Adrenal gland (tissue), 12 donors: ENCODE data around the gene MESP2. TPM values are rescaled to one million over a fixed set of nuclear protein-coding genes. Genes with fewer than 3 reads are reported as not detected.
"Not testable (repeated sequence)": the region's sequence is repeated elsewhere in the genome, so short reads cannot be mapped to it uniquely, and the experiment has no call there.

ENCODE experiments used
- DNase-seq, 7 donors: peaks; one replicate each; pipeline ENCODE4 v3.0.0-alpha.2; 2019 to 2020
- H3K27ac ChIP-seq, 5 donors: fragments of 200-600 bp; sonication (generic) in 4 of 5; 1 replicate in 3 of 5; 2 replicates in 2 of 5; pipeline versions ENCODE4 v1.5.1 to v1.8.0; 2016 to 2020; ENCODE audit warnings: mild to moderate bottlenecking in 1 of 5
- H3K27me3 ChIP-seq: fragments of 200-600 bp; 2 replicates; pipeline ENCODE4 v1.8.0; 2021
- H3K36me3 ChIP-seq, 2 donors: fragments of 200-600 bp; replicated peaks in 1 of 2; 1 replicate in 1 of 2; 2 replicates in 1 of 2; pipeline versions ENCODE4 v1.5.1 to v1.8.0; 2018 to 2022
- H3K4me1 ChIP-seq, 2 donors: fragments of 200-600 bp; replicated peaks in 1 of 2; 1 replicate in 1 of 2; 2 replicates in 1 of 2; pipeline versions ENCODE4 v1.5.1 to v1.8.0; 2018 to 2021
- H3K4me3 ChIP-seq, 4 donors: fragments of 200-600 bp; sonication (generic) in 3 of 4; one replicate each; pipeline ENCODE4 v1.5.1; 2016 to 2018
- H3K9me3 ChIP-seq, 3 donors: fragments of 200-600 bp; sonication (generic) in 1 of 3; replicated peaks in 1 of 3; 1 replicate in 2 of 3; 2 replicates in 1 of 3; pipeline versions ENCODE4 v1.5.1 to v1.8.0; 2016 to 2021
- POLR2A ChIP-seq, 2 donors: fragments of 450-650 bp; IDR thresholded peaks; one replicate each; pipeline ENCODE4 v1.6.1; 2017; ENCODE audit warnings: antibody characterized with exemption in 2 of 2, mild to moderate bottlenecking in 2 of 2, moderate library complexity in 1 of 2
- WGBS, 4 donors: extraction: QIAGEN DNeasy Blood & Tissue Kit in 2 of 4; methylation state at CpG; one replicate each; pipeline versions ENCODE4 v1.1.5 to v1.1.7; 2013 to 2017; 5-methylcytosine and 5-hydroxymethylcytosine counted together
- intact Hi-C, 2 donors: fragments of 100-400 bp; cut with DNase I; formaldehyde crosslinking; loops; one replicate each; pipeline versions ENCODE4 v1.14.1 to v1.15.0; 2022 to 2023
- polyA plus RNA-seq, 3 donors: library from polyadenylated mRNA; stranded (reverse); fragments of 200-250 nt in 2 of 3; fragments of 350-450 nt in 1 of 3; fragmentation: Illumina TruSeq in 1 of 3; extraction: RNeasy Lipid Tissue Mini Kit (QIAGEN cat#74804) in 1 of 3; gene quantifications; one replicate each; pipeline ENCODE4 v1.2.3, GENCODE V29; 2013 to 2014
- total RNA-seq, 9 donors: library from RNA; depleted of rRNA in 4 of 9; stranded (reverse); fragments of >200 nt in 4 of 9; fragments of 120-200 nt in 1 of 9; fragmentation: NEBNext Ultra II Directional in 1 of 9; extraction: Animal tissue kit (Norgen Biotek cat#: 25700) in 1 of 9; gene quantifications; one replicate each; pipeline versions ENCODE4 v1.1.0 to v1.2.4, GENCODE V29; 2013 to 2023
- TF ChIP-seq, protein P1 (sequence below), 6 experiments: fragments of 450-650 bp in 4 of 6; fragments of 200-600 bp in 2 of 6; sonication (generic) in 1 of 6; IDR thresholded peaks; 1 replicate in 5 of 6; 2 replicates in 1 of 6; pipeline versions ENCODE4 v1.5.1 to v1.8.0; 2016 to 2021; ENCODE audit warnings: antibody characterized with exemption in 6 of 6, mild to moderate bottlenecking in 2 of 6, moderate library complexity in 1 of 6
- donor health status: healthy with polysubstance abuse.
- donor health status: Bipolar disorder and iron deficiency.
- donor health status: DM: yes; HTN: yes; CAD: no.
- donor health status: DM: no; HTN: no; CAD: no.
- donor health status: DM: no; HTN: no; CAD: no.
- donor health status: DM: yes; HTN: yes; CAD: no.

Gene MESP2
- total and polyA plus RNA-seq, 12 donors: 0.34 to 1.7 (median 0.55) TPM; not detected in 3

GRCh38 chr15:89785774-89786140 lies 9.6 kb downstream of the MESP2 start:
- TF ChIP-seq, protein P1, sequence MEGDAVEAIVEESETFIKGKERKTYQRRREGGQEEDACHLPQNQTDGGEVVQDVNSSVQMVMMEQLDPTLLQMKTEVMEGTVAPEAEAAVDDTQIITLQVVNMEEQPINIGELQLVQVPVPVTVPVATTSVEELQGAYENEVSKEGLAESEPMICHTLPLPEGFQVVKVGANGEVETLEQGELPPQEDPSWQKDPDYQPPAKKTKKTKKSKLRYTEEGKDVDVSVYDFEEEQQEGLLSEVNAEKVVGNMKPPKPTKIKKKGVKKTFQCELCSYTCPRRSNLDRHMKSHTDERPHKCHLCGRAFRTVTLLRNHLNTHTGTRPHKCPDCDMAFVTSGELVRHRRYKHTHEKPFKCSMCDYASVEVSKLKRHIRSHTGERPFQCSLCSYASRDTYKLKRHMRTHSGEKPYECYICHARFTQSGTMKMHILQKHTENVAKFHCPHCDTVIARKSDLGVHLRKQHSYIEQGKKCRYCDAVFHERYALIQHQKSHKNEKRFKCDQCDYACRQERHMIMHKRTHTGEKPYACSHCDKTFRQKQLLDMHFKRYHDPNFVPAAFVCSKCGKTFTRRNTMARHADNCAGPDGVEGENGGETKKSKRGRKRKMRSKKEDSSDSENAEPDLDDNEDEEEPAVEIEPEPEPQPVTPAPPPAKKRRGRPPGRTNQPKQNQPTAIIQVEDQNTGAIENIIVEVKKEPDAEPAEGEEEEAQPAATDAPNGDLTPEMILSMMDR (IDR thresholded peaks at IDR 0.05): no peak
- no peak for TF ChIP-seq POLR2A (IDR thresholded peaks at IDR 0.05)
- intact Hi-C loops: no loop called here
- Histone ChIP-seq H3K27ac (no peak overlapping the region), H3K4me1 (peaks cover 0 to 14% of the 10 kb centered on the region in 2 donors), H3K27me3 (no peaks in the 10 kb centered on the region), H3K36me3 (no peaks in the 10 kb centered on the region), H3K9me3 (no peaks in the 10 kb centered on the region), H3K4me3 (no peak overlapping the region)
- no peak for DNase-seq

DNA sequence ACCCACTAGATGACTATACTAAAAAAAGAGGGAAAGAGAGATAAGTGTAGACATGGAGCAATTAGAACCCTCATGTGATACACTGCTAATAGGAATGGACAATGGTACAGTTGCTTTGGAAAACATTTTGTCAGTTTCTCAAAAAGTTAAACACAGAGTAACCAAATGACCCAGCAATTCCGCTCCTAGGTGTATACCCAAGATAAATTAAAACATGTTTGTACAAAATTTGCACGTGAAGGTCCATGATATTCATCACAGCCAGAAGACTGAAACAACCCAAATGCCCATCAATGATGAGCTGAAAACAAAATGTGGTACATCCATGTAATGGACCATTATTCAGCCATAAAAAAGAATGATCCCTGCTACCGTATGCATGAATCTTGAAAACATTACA lies 11.8 kb downstream of the MESP2 start:
- H3K36me3 ChIP-seq: no peaks in the 10 kb centered on the region

GRCh38 chr15:89788585-89788984 lies 12.5 kb downstream of the MESP2 start:
- H3K36me3 ChIP-seq, H3K9me3 ChIP-seq, intact Hi-C loops, H3K4me3 ChIP-seq, H3K27ac ChIP-seq, H3K4me1 ChIP-seq, DNase-seq, H3K27me3 ChIP-seq: not testable (repeated sequence)
- WGBS, 4 donors: 93 to 98% (median 97%) methylated on average over 4 of the region's 4 CpGs

More for the DNA sequence above, 11.8 kb downstream of the MESP2 start:
- H3K27ac ChIP-seq: no peak overlapping the region
- H3K4me3 ChIP-seq: no peak overlapping the region
- intact Hi-C loops: no loop called here
- DNase-seq: no peak
- H3K4me1 ChIP-seq: no peaks in the 10 kb centered on the region
- H3K27me3 ChIP-seq: no peaks in the 10 kb centered on the region
- H3K9me3 ChIP-seq: no peaks in the 10 kb centered on the region
- 88 to 96% (median 92%) methylated on average over 3 of the region's 3 CpGs for WGBS, 4 donors
- TF ChIP-seq, protein P1 (IDR thresholded peaks at IDR 0.05): no peak
- TF ChIP-seq POLR2A (IDR thresholded peaks at IDR 0.05): no peak

- H3K27ac ChIP-seq: no peak overlapping the region
- H3K4me1 ChIP-seq: no peaks in the 10 kb centered on the region
- H3K36me3 ChIP-seq: no peaks in the 10 kb centered on the region
- H3K27me3 ChIP-seq: no peaks in the 10 kb centered on the region
- no peak overlapping the region for H3K4me3 ChIP-seq
- TF ChIP-seq, protein P1 (IDR thresholded peaks at IDR 0.05): no peak
- no peak for TF ChIP-seq POLR2A (IDR thresholded peaks at IDR 0.05)
- WGBS, 4 donors: 80 to 89% (median 83%) methylated on average over 10 of the region's 10 CpGs
- intact Hi-C loops: no loop called here
- no peaks in the 10 kb centered on the region for H3K9me3 ChIP-seq
- DNase-seq: no peak
Observed at GRCh38 chr15:89790206-89790605, 14.1 kb downstream of the MESP2 start.

DNA sequence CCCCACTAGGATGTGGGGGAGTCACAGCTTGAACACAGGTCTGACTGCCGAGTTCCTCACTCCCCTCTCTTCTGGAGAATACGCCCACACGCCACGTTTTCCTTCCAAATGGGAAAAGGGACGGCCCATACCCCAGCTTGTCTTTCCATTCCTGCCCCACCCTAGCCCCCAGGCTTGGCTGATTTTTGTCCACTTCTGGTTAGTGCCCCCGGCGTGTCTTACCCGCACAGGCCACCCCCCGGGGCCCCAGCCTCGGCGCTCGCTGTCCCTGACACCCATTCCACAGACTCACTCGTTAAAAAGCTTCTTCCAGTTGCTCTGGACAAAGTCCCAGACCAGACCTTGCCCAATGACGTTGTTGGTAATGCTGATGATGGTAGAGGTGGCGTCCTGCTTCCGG lies 14.5 kb downstream of the MESP2 start:
- no peaks in the 10 kb centered on the region for H3K9me3 ChIP-seq
- no peak overlapping the region for H3K4me3 ChIP-seq
- H3K36me3 ChIP-seq: no peaks in the 10 kb centered on the region
- no peak overlapping the region for H3K27ac ChIP-seq
- H3K27me3 ChIP-seq: no peaks in the 10 kb centered on the region
- 87 to 93% (median 89%) methylated on average over 15 to 16 of the region's 16 CpGs for WGBS, 4 donors
- no peaks in the 10 kb centered on the region for H3K4me1 ChIP-seq
- TF ChIP-seq, protein P1 (IDR thresholded peaks at IDR 0.05): no peak
- no peak for TF ChIP-seq POLR2A (IDR thresholded peaks at IDR 0.05)
- no peak for DNase-seq
- intact Hi-C loops: no loop called here
